H1 (cell line): ENCODE results near the gene PRPF39. TPM values are rescaled to one million over a fixed set of nuclear protein-coding genes. Genes with fewer than 3 reads are reported as not detected.

Experiments used
- CTCF ChIA-PET: fragments of 300-600 bp; sonication (Branson Sonifier 250); formaldehyde crosslinking; loops from one replicate; lab custom pipeline; 2021; ENCODE audit not compliant: partially characterized antibody; lab: Charles Lee
- POLR2A ChIA-PET: fragments of 300-600 bp; sonication (Branson Sonifier 250); formaldehyde crosslinking; loops from one replicate; lab custom pipeline; 2021; ENCODE audit warnings: inconsistent platforms; ENCODE audit not compliant: partially characterized antibody; lab: Charles Lee
- DNase-seq, 2 experiments: peaks; one replicate each; pipeline versions ENCODE4 v3.0.0 to v3.0.0-alpha.2; 2010 to 2022; ENCODE audit warnings: low spot score in 2 of 2, low read depth in 1 of 2, mixed read lengths in 1 of 2
- FAIRE-seq: peaks from 2 replicates; lab custom pipeline; 2011; peaks lifted over from hg19 to GRCh38; lab: Jason Lieb, UNC
- H2AFZ ChIP-seq: 2 replicates; pipeline ENCODE4 v1.8.1; 2012; ENCODE audit warnings: low read length, inconsistent platforms
- H2AK5ac ChIP-seq: 2 replicates; pipeline ENCODE4 v1.6.1; 2013; ENCODE audit warnings: low read depth, low read length
- H2BK120ac ChIP-seq: replicated peaks from 2 replicates; pipeline ENCODE3; 2013; ENCODE audit warnings: low read depth, low read length, inconsistent platforms
- H2BK12ac ChIP-seq: 2 replicates; pipeline ENCODE4 v1.6.1; 2013; ENCODE audit warnings: low read depth, low read length
- H2BK15ac ChIP-seq: 2 replicates; pipeline ENCODE4 v1.6.1; 2013; ENCODE audit warnings: low read length
- H2BK20ac ChIP-seq: 2 replicates; pipeline ENCODE4 v1.6.1; 2013; ENCODE audit warnings: low read length
- H2BK5ac ChIP-seq: 2 replicates; pipeline ENCODE4 v1.6.1; 2013; ENCODE audit warnings: low read depth, low read length
- H3K14ac ChIP-seq: 2 replicates; pipeline ENCODE4 v1.6.1; 2013; ENCODE audit warnings: inconsistent platforms; ENCODE audit not compliant: insufficient read length
- H3K18ac ChIP-seq: 2 replicates; pipeline ENCODE4 v1.6.1; 2013; ENCODE audit warnings: low read length; ENCODE audit errors: extremely low read depth
- H3K23ac ChIP-seq: 2 replicates; pipeline ENCODE4 v1.6.1; 2013; ENCODE audit warnings: inconsistent platforms; ENCODE audit not compliant: insufficient read length
- H3K23me2 ChIP-seq: 2 replicates; pipeline ENCODE4 v1.6.1; 2013; ENCODE audit warnings: low read depth, low read length
- H3K27ac ChIP-seq: 2 replicates; pipeline ENCODE4 v1.6.1; 2011; ENCODE audit warnings: low read depth, low read length, inconsistent platforms
- H3K27me3 ChIP-seq, 4 experiments: replicated peaks in 1 of 4; 1 replicate in 1 of 4; 2 replicates in 3 of 4; pipeline versions ENCODE4 v1.6.1 to v1.8.1; 2011 to 2013; ENCODE audit warnings: low read length in 3 of 4, mild to moderate bottlenecking in 3 of 4, inconsistent platforms in 2 of 4, mixed read lengths in 2 of 4, moderate library complexity in 1 of 4; ENCODE audit not compliant: control insufficient read depth in 3 of 4, insufficient read depth in 3 of 4; ENCODE audit errors: extremely low read depth in 1 of 4
- H3K36me3 ChIP-seq, 4 experiments: 2 replicates each; pipeline versions ENCODE4 v1.6.1 to v1.8.1; 2011 to 2013; ENCODE audit warnings: mild to moderate bottlenecking in 4 of 4, low read length in 3 of 4, moderate library complexity in 2 of 4, control low read depth in 1 of 4, inconsistent platforms in 1 of 4; ENCODE audit not compliant: insufficient read depth in 4 of 4, control insufficient read depth in 2 of 4
- H3K4ac ChIP-seq: replicated peaks from 2 replicates; pipeline ENCODE3; 2013; ENCODE audit warnings: low read length, low read depth, mixed read lengths, inconsistent platforms; ENCODE audit not compliant: insufficient read length
- H3K4me1 ChIP-seq, 4 experiments: replicated peaks in 1 of 4; 1 replicate in 1 of 4; 2 replicates in 3 of 4; pipeline versions ENCODE4 v1.6.1 to v1.8.1; 2011 to 2013; ENCODE audit warnings: low read length in 3 of 4, inconsistent platforms in 2 of 4, mixed read lengths in 1 of 4; ENCODE audit not compliant: insufficient read depth in 4 of 4, control insufficient read depth in 3 of 4
- H3K4me2 ChIP-seq, 2 experiments: 2 replicates each; pipeline versions ENCODE4 v1.6.1 to v1.8.1; 2011 to 2013; ENCODE audit warnings: low read depth in 2 of 2, low read length in 2 of 2, control low read depth in 1 of 2, inconsistent platforms in 1 of 2, mild to moderate bottlenecking in 1 of 2; ENCODE audit not compliant: insufficient read depth in 1 of 2
- H3K4me3 ChIP-seq, 4 experiments: fragments of 200-600, 300-600 bp in 1 of 4; sonication (generic), shearing (Covaris generic), sonication (Bioruptor Twin) in 1 of 4; 2 replicates each; pipeline versions ENCODE4 v1.5.1 to v1.8.1; 2011 to 2016; ENCODE audit warnings: low read length in 4 of 4, low read depth in 3 of 4, control low read depth in 2 of 4, inconsistent platforms in 2 of 4, mild to moderate bottlenecking in 2 of 4, mixed read lengths in 1 of 4, moderate library complexity in 1 of 4; ENCODE audit not compliant: insufficient read depth in 2 of 4; ENCODE audit errors: extremely low read depth in 1 of 4
- H3K56ac ChIP-seq: replicated peaks from 2 replicates; pipeline ENCODE3; 2013; ENCODE audit warnings: low read depth, mild to moderate bottlenecking, mixed read lengths, low read length, inconsistent platforms; ENCODE audit not compliant: insufficient read length
- H3K79me1 ChIP-seq: 2 replicates; pipeline ENCODE4 v1.6.1; 2013; ENCODE audit warnings: low read depth, low read length, control low read depth
- H3K79me2 ChIP-seq, 2 experiments: 2 replicates each; pipeline versions ENCODE4 v1.6.1 to v1.8.1; 2012 to 2013; ENCODE audit warnings: low read length in 2 of 2, mild to moderate bottlenecking in 2 of 2, inconsistent platforms in 1 of 2; ENCODE audit not compliant: insufficient read depth in 2 of 2, control insufficient read depth in 1 of 2
- H3K9ac ChIP-seq, 4 experiments: replicated peaks in 1 of 4; 1 replicate in 1 of 4; 2 replicates in 3 of 4; pipeline versions ENCODE4 v1.6.1 to v1.8.1; 2011 to 2013; ENCODE audit warnings: low read depth in 3 of 4, low read length in 3 of 4, control low read depth in 2 of 4, mild to moderate bottlenecking in 2 of 4, moderate library complexity in 2 of 4, inconsistent platforms in 1 of 4; ENCODE audit errors: extremely low read depth in 1 of 4
- H3K9me3 ChIP-seq, 2 experiments: 2 replicates each; pipeline versions ENCODE4 v1.6.1 to v1.8.1; 2012 to 2013; ENCODE audit warnings: mild to moderate bottlenecking in 2 of 2, moderate library complexity in 2 of 2, control low read depth in 1 of 2, inconsistent platforms in 1 of 2, low read depth in 1 of 2, low read length in 1 of 2, mixed read lengths in 1 of 2; ENCODE audit not compliant: insufficient read depth in 2 of 2
- H4K20me1 ChIP-seq, 2 experiments: replicated peaks in 1 of 2; 2 replicates each; pipeline versions ENCODE3 to v1.8.1; 2011 to 2013; ENCODE audit warnings: inconsistent platforms in 2 of 2, low read length in 2 of 2, mild to moderate bottlenecking in 1 of 2; ENCODE audit not compliant: insufficient read depth in 2 of 2, control insufficient read depth in 1 of 2
- H4K5ac ChIP-seq: 2 replicates; pipeline ENCODE4 v1.6.1; 2013; ENCODE audit warnings: low read length, low read depth, mixed read lengths, inconsistent platforms; ENCODE audit not compliant: insufficient read length
- H4K8ac ChIP-seq: 2 replicates; pipeline ENCODE4 v1.8.0; 2013; ENCODE audit warnings: mild to moderate bottlenecking, moderate library complexity, low read length, inconsistent platforms; ENCODE audit not compliant: insufficient read depth; ENCODE audit errors: extremely low read depth
- H4K91ac ChIP-seq: replicated peaks from 2 replicates; pipeline ENCODE3; 2013; ENCODE audit warnings: low read length, mixed read lengths, inconsistent platforms; ENCODE audit not compliant: insufficient read length
- CBX5 ChIP-seq: fragments of 300-800, 300-1000 bp; sonication (generic); IDR thresholded peaks from 2 replicates; pipeline ENCODE4 v1.7.1; 2016; ENCODE audit warnings: antibody characterized with exemption, low read length, low read depth
- CEBPB ChIP-seq: IDR thresholded peaks from 2 replicates; pipeline ENCODE4 v1.6.1; 2012; ENCODE audit warnings: low read depth, low read length
- CTBP2 ChIP-seq: IDR thresholded peaks from 2 replicates; pipeline ENCODE4 v1.7.0; 2011; ENCODE audit warnings: borderline replicate concordance, mild to moderate bottlenecking, moderate library complexity, mixed read lengths, low read length; ENCODE audit not compliant: insufficient read depth, insufficient read length
- EP300 ChIP-seq, 2 experiments: IDR thresholded peaks; 1 replicate in 1 of 2; 2 replicates in 1 of 2; pipeline ENCODE4 v1.6.1; 2011 to 2012; ENCODE audit warnings: low read depth in 2 of 2, low read length in 2 of 2, mild to moderate bottlenecking in 2 of 2, borderline replicate concordance in 1 of 2, inconsistent platforms in 1 of 2, moderate library complexity in 1 of 2
- HDAC6 ChIP-seq: IDR thresholded peaks from one replicate; pipeline ENCODE4 v1.7.1; 2012; ENCODE audit warnings: low read depth, mild to moderate bottlenecking, inconsistent platforms, low read length, moderate library complexity
- JUN ChIP-seq: IDR thresholded peaks from 2 replicates; pipeline ENCODE4 v1.6.1; 2011; ENCODE audit warnings: low read depth, mild to moderate bottlenecking, improper control_type of control experiment, low read length
- NANOG ChIP-seq: IDR thresholded peaks from 2 replicates; pipeline ENCODE4 v1.6.1; 2011; ENCODE audit warnings: low read length, low read depth, mild to moderate bottlenecking, inconsistent platforms; ENCODE audit not compliant: insufficient read depth, poor library complexity, severe bottlenecking
- POU5F1 ChIP-seq: IDR thresholded peaks from 2 replicates; pipeline ENCODE4 v1.6.1; 2011; ENCODE audit warnings: low read depth, mild to moderate bottlenecking, low read length, moderate library complexity
- RFX5 ChIP-seq: IDR thresholded peaks from 2 replicates; pipeline ENCODE4 v1.6.1; 2011; ENCODE audit warnings: low read depth, low read length, improper control_type of control experiment, borderline replicate concordance
- SIRT6 ChIP-seq: IDR thresholded peaks from one replicate; pipeline ENCODE4 v1.7.1; 2012; ENCODE audit warnings: low read length, inconsistent platforms
- SP4 ChIP-seq: IDR thresholded peaks from 2 replicates; pipeline ENCODE4 v1.6.1; 2012; ENCODE audit warnings: low read length, inconsistent platforms
- SUZ12 ChIP-seq: fragments of 200-600 bp; sonication (generic); IDR thresholded peaks from 2 replicates; pipeline ENCODE4 v1.6.1; 2012; ENCODE audit warnings: mild to moderate bottlenecking, inconsistent platforms, low read length, moderate library complexity, mixed read lengths
- WGBS, 2 experiments: shearing (Covaris generic) in 1 of 2; methylation state at CpG; one replicate each; pipeline versions ENCODE4 v1.1.6 to v1.1.7; 2013 to 2015; ENCODE audit warnings: low lambda C conversion rate in 2 of 2, mixed read lengths in 2 of 2, inconsistent platforms in 1 of 2, low coverage in 1 of 2, missing lambda C conversion rate in 1 of 2; ENCODE audit not compliant: insufficient replicate concordance in 2 of 2, insufficient coverage in 1 of 2, insufficient read length in 1 of 2; ENCODE audit errors: extremely low coverage in 1 of 2, missing lambda C conversion rate in 1 of 2; 5-methylcytosine and 5-hydroxymethylcytosine counted together
- polyA plus RNA-seq, 7 experiments: library from polyadenylated mRNA; depleted of rRNA in 3 of 7; stranded (reverse) in 5 of 7; unstranded in 2 of 7; fragments of >200 nt in 5 of 7; fragments of 200-250 nt in 2 of 7; gene quantifications; 1 replicate in 5 of 7; 2 replicates in 1 of 7; 4 replicates in 1 of 7; pipeline versions ENCODE4 v1.2.1 to v1.2.3, GENCODE V29; 2011 to 2013; ENCODE audit warnings: missing spikeins in 2 of 7, mixed read lengths in 2 of 7
- total RNA-seq: library from RNA; stranded (reverse); fragmentation: NEBNext Ultra II Directional; extraction: Animal tissue kit (Norgen Biotek cat#: 25700); gene quantifications from 2 replicates; pipeline ENCODE4 v1.2.1, GENCODE V29; 2021
- TF ChIP-seq, protein P1 (sequence below): IDR thresholded peaks from 2 replicates; pipeline ENCODE4 v1.6.1; 2012; ENCODE audit warnings: low read length, inconsistent platforms

The PRPF39 gene
- total and polyA plus RNA-seq, 2 of the 8 experiments (the other 6 are each of a cell fraction or from before 2014, with no cell fraction given): 22.4 to 43.3 TPM

DNA sequence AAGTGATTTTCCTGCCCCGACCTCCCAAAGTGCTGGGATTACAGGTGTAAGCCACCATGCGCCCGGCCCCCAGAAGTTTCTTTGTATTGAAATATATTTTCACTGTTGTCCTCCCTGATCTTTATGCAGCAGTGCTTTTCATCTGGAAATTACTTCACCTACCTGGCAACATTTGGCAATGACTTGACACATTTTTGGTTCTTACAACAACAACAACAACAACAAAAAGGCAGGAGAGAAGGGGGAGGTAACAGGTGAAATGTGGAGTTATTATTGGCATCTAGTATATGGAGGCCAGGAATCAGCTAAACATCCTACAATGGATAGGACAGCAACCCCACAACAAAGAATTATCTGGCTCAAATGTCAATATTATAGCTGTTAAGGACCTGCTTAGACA, 65.7 kb downstream of the PRPF39 start:
- H3K14ac ChIP-seq: no peak overlapping the region
- no peak overlapping the region for H3K4me2 ChIP-seq
- no peak overlapping the region for H3K23ac ChIP-seq
- no peaks in the 10 kb centered on the region for H3K27me3 ChIP-seq
- CTCF ChIA-PET: no interaction called here
- no peak overlapping the region for H4K5ac ChIP-seq
- H2AK5ac ChIP-seq: no peak overlapping the region
- peaks cover 0 to 4% (median 2%) of the 10 kb centered on the region in 4 experiments; a peak in 2 of 7 replicates for H3K4me1 ChIP-seq
- no peak overlapping the region for H3K27ac ChIP-seq
- WGBS, 2 experiments: 93% methylated on average over 3 of the region's 3 CpGs; no CpG with 5 or more reads in 1 of the 2 experiments
- H3K4me3 ChIP-seq: no peak overlapping the region
- peaks cover 0 to 8% of the 10 kb centered on the region in 2 experiments; a peak in 1 of 4 replicates for H3K79me2 ChIP-seq
- H2BK120ac ChIP-seq: no peak overlapping the region
- no peak overlapping the region for H2BK20ac ChIP-seq
- DNase-seq: no peak
- H3K4ac ChIP-seq: no peak overlapping the region
- no peak overlapping the region for H2BK15ac ChIP-seq
- H3K56ac ChIP-seq: no peak overlapping the region
- no peak overlapping the region for H2AFZ ChIP-seq
- no peak for FAIRE-seq
- POLR2A ChIA-PET: no interaction called here
- H4K8ac ChIP-seq: no peak overlapping the region
- no peak overlapping the region for H3K18ac ChIP-seq
- peaks cover 2% of the 10 kb centered on the region; the same call in 1 of the 2 replicates for H3K79me1 ChIP-seq
- H3K9ac ChIP-seq: no peak overlapping the region
- H4K91ac ChIP-seq: no peak overlapping the region
- no peaks in the 10 kb centered on the region; the same call in 1 of the 2 replicates for H3K23me2 ChIP-seq
- H3K36me3 ChIP-seq: peaks cover 0 to 4% (median 1%) of the 10 kb centered on the region in 4 experiments; a peak in 3 of 8 replicates
- no peaks in the 10 kb centered on the region for H3K9me3 ChIP-seq
- H4K20me1 ChIP-seq: no peaks in the 10 kb centered on the region
- H2BK5ac ChIP-seq: no peak overlapping the region
- H2BK12ac ChIP-seq: no peak overlapping the region
- TF ChIP-seq CTBP2 (no peak), POU5F1 (no peak), CEBPB (no peak), HDAC6 (no peak), EP300 (IDR thresholded peaks at IDR 0.05; ENCODE audit: borderline replicate concordance in 1 of 2, low read depth in 2 of 2, low read length in 2 of 2) (no peak), JUN (no peak), SIRT6 (no peak), NANOG (no peak), CBX5 (no peak), SUZ12 (no peak), SP4 (no peak), RFX5 (no peak)
- TF ChIP-seq, protein P1, sequence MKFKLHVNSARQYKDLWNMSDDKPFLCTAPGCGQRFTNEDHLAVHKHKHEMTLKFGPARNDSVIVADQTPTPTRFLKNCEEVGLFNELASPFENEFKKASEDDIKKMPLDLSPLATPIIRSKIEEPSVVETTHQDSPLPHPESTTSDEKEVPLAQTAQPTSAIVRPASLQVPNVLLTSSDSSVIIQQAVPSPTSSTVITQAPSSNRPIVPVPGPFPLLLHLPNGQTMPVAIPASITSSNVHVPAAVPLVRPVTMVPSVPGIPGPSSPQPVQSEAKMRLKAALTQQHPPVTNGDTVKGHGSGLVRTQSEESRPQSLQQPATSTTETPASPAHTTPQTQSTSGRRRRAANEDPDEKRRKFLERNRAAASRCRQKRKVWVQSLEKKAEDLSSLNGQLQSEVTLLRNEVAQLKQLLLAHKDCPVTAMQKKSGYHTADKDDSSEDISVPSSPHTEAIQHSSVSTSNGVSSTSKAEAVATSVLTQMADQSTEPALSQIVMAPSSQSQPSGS: no peak
